GM12873 (cell line): Measurements from ENCODE around the gene ARHGAP18.

Experiments
- CTCF ChIP-seq: IDR thresholded peaks from 2 replicates; pipeline ENCODE4 v1.5.1; 2012; ENCODE audit warnings: low read depth, mild to moderate bottlenecking, moderate library complexity, low read length, control low read depth; ENCODE audit not compliant: insufficient read depth; ENCODE audit errors: missing control alignments

ARHGAP18 gene

GRCh38 chr6:129558248-129558647, 151.7 kb downstream of the ARHGAP18 start:
- TF ChIP-seq CTCF = no peak

GRCh38 chr6:129555206-129555832, 154.7 kb downstream of the ARHGAP18 start:
- no peak for TF ChIP-seq CTCF

GRCh38 chr6:129552413-129552812, 157.6 kb downstream of the ARHGAP18 start:
- TF ChIP-seq CTCF = no peak

GRCh38 chr6:129551486-129551885, 158.5 kb downstream of the ARHGAP18 start:
- no peak for TF ChIP-seq CTCF

GRCh38 chr6:129546702-129547101, 163.3 kb downstream of the ARHGAP18 start:
- no peak for TF ChIP-seq CTCF

GRCh38 chr6:129544892-129545612, 164.9 kb downstream of the ARHGAP18 start:
- TF ChIP-seq CTCF = no peak

GRCh38 chr6:129543981-129544380, 166.0 kb downstream of the ARHGAP18 start:
- no peak for TF ChIP-seq CTCF
